Glomerular visceral epithelial cell (primary cell): ENCODE results near the gene NRP2.

Experiments used
- DNase-seq: peaks from one replicate; pipeline ENCODE4 v3.0.0-alpha.2; 2016; ENCODE audit errors: extremely low spot score

Gene NRP2

GRCh38 chr2:205776139-205776538, 93.8 kb downstream of the NRP2 start:
- DNase-seq: no peak

- no peak for DNase-seq
These were observed 94.4 kb downstream of the NRP2 start for GRCh38 chr2:205776720-205777119.

GRCh38 chr2:205778356-205778755, 96.1 kb downstream of the NRP2 start:
- no peak for DNase-seq

GRCh38 chr2:205780645-205781044, 98.3 kb downstream of the NRP2 start:
- DNase-seq: no peak

- no peak for DNase-seq
These were observed 99.1 kb downstream of the NRP2 start for GRCh38 chr2:205781244-205781931.

- no peak for DNase-seq
These were observed 100.6 kb downstream of the NRP2 start for GRCh38 chr2:205782941-205783340.

GRCh38 chr2:205783872-205784499, 101.7 kb downstream of the NRP2 start:
- no peak for DNase-seq

- no peak for DNase-seq
These were observed 103.4 kb downstream of the NRP2 start for GRCh38 chr2:205785507-205786260.

- no peak for DNase-seq
These were observed 104.7 kb downstream of the NRP2 start for GRCh38 chr2:205786976-205787375.

GRCh38 chr2:205787761-205788160, 105.5 kb downstream of the NRP2 start:
- no peak for DNase-seq

GRCh38 chr2:205789906-205790305, 107.6 kb downstream of the NRP2 start:
- DNase-seq: no peak

- no peak for DNase-seq
These were observed 110.6 kb downstream of the NRP2 start for GRCh38 chr2:205792908-205793307.

GRCh38 chr2:205796805-205797313, 114.6 kb downstream of the NRP2 start:
- DNase-seq: no peak

- DNase-seq: no peak
These were observed 115.6 kb downstream of the NRP2 start for GRCh38 chr2:205797866-205798265.

- no peak for DNase-seq
These were observed 117.9 kb downstream of the NRP2 start for GRCh38 chr2:205800224-205800623.

GRCh38 chr2:205800773-205801172, 118.5 kb downstream of the NRP2 start:
- no peak for DNase-seq

- DNase-seq: no peak
These were observed 119.8 kb downstream of the NRP2 start for GRCh38 chr2:205802065-205802464.

GRCh38 chr2:205802941-205803340, 120.6 kb downstream of the NRP2 start:
- no peak for DNase-seq

GRCh38 chr2:205803500-205803899, 121.2 kb downstream of the NRP2 start:
- DNase-seq: no peak

- no peak for DNase-seq
These were observed 122.8 kb downstream of the NRP2 start for GRCh38 chr2:205805136-205805535.

GRCh38 chr2:205806143-205806905, 124.0 kb downstream of the NRP2 start:
- DNase-seq: peak; percentile 77

- DNase-seq: no peak
These were observed 124.9 kb downstream of the NRP2 start for GRCh38 chr2:205807229-205807628.
